SK-N-SH (cell line): Measurements from ENCODE around the gene TBC1D12. TPM values are rescaled to one million over a fixed set of nuclear protein-coding genes. Genes with fewer than 3 reads are reported as not detected.
A peak's percentile ranks its signal among the peaks of the same experiment; 100 is the strongest.

Experiments
- CTCF ChIA-PET: fragments of 300-600, 350-600 bp; formaldehyde crosslinking; extraction: SDS; loops from one replicate; lab custom pipeline; 2021; lab: Yijun Ruan, JAX
- POLR2A ChIA-PET: fragments of 350-600 bp; sonication (Branson Sonifier 250); formaldehyde crosslinking; extraction: SDS; loops from one replicate; lab custom pipeline; 2020; ENCODE audit warnings: antibody characterized with exemption, inconsistent platforms; lab: Yijun Ruan, JAX
- DNase-seq: peaks from one replicate; pipeline ENCODE4 v3.0.0; 2012
- H2AFZ ChIP-seq: fragments of 200-600 bp; sonication (generic); 2 replicates; pipeline ENCODE4 v1.8.1; 2016; ENCODE audit warnings: antibody characterized with exemption, mild to moderate bottlenecking, low read depth
- H3F3A ChIP-seq: fragments of 200-600 bp; sonication (generic); replicated peaks from 2 replicates; pipeline ENCODE3; 2016; ENCODE audit warnings: antibody characterized with exemption, mild to moderate bottlenecking; ENCODE audit not compliant: insufficient read depth
- H3K27ac ChIP-seq, 2 experiments: fragments of 200-500 bp in 1 of 2; fragments of 200-600 bp in 1 of 2; sonication (Bioruptor generic) in 1 of 2; sonication (generic), shearing (Covaris generic) in 1 of 2; 2 replicates each; pipeline versions ENCODE4 v1.5.1 to v1.6.1; 2014 to 2016; ENCODE audit warnings: low read depth in 2 of 2, inconsistent platforms in 1 of 2, low read length in 1 of 2, mild to moderate bottlenecking in 1 of 2, mixed read lengths in 1 of 2
- H3K27me3 ChIP-seq: fragments of 200-600 bp; sonication (generic), shearing (Covaris generic); 2 replicates; pipeline ENCODE4 v1.6.1; 2016; ENCODE audit warnings: mixed run types; ENCODE audit not compliant: insufficient read depth
- H3K36me3 ChIP-seq, 2 experiments: fragments of 200-500 bp in 1 of 2; fragments of 200-600 bp in 1 of 2; sonication (Bioruptor generic) in 1 of 2; sonication (generic) in 1 of 2; replicated peaks in 1 of 2; 2 replicates each; pipeline versions ENCODE3 to v1.5.1; 2014 to 2016; ENCODE audit warnings: low read length in 1 of 2, mild to moderate bottlenecking in 1 of 2; ENCODE audit not compliant: insufficient read depth in 2 of 2, control insufficient read depth in 1 of 2
- H3K4me1 ChIP-seq, 2 experiments: fragments of 200-500 bp in 1 of 2; fragments of 200-600 bp in 1 of 2; sonication (Bioruptor generic) in 1 of 2; sonication (generic), shearing (Covaris generic) in 1 of 2; 2 replicates each; pipeline versions ENCODE4 v1.5.1 to v1.6.1; 2014 to 2016; ENCODE audit warnings: low read depth in 1 of 2, low read length in 1 of 2, mixed run types in 1 of 2; ENCODE audit not compliant: insufficient read depth in 2 of 2, control insufficient read depth in 1 of 2
- H3K4me2 ChIP-seq: fragments of 200-600 bp; sonication (generic), shearing (Covaris generic); 2 replicates; pipeline ENCODE4 v1.6.1; 2017; ENCODE audit warnings: mixed run types
- H3K4me3 ChIP-seq, 2 experiments: fragments of 200-500 bp in 1 of 2; fragments of 200-600 bp in 1 of 2; sonication (Bioruptor generic) in 1 of 2; sonication (generic), shearing (Covaris generic) in 1 of 2; 2 replicates each; pipeline versions ENCODE4 v1.5.1 to v1.8.1; 2014 to 2016; ENCODE audit warnings: low read depth in 2 of 2, inconsistent platforms in 1 of 2, low read length in 1 of 2, mild to moderate bottlenecking in 1 of 2, mixed read lengths in 1 of 2, moderate library complexity in 1 of 2
- H3K79me2 ChIP-seq: fragments of 200-600 bp; sonication (generic); 2 replicates; pipeline ENCODE4 v1.8.1; 2017; ENCODE audit warnings: mild to moderate bottlenecking; ENCODE audit not compliant: insufficient read depth
- H3K9ac ChIP-seq: fragments of 200-600 bp; sonication (generic); 2 replicates; pipeline ENCODE4 v1.6.1; 2017; ENCODE audit warnings: mixed run types
- H3K9me2 ChIP-seq: fragments of 200-600 bp; sonication (generic); 2 replicates; pipeline ENCODE4 v1.6.1; 2017; ENCODE audit warnings: mixed run types
- H3K9me3 ChIP-seq: fragments of 200-600 bp; sonication (generic); 2 replicates; pipeline ENCODE4 v1.6.1; 2017; ENCODE audit warnings: mixed run types, mild to moderate bottlenecking, moderate library complexity
- H4K20me1 ChIP-seq: fragments of 200-600 bp; sonication (generic); 2 replicates; pipeline ENCODE4 v1.6.1; 2017; ENCODE audit warnings: mild to moderate bottlenecking, mixed run types; ENCODE audit not compliant: insufficient read depth
- CHD2 ChIP-seq: fragments of 150-350 bp; IDR thresholded peaks from 2 replicates; pipeline ENCODE4 v1.6.1; 2018; ENCODE audit warnings: low read length; ENCODE audit not compliant: partially characterized antibody
- ELF1 ChIP-seq: IDR thresholded peaks from 2 replicates; pipeline ENCODE4 v1.4.0; 2012
- FOXM1 ChIP-seq: IDR thresholded peaks from 2 replicates; pipeline ENCODE4 v1.4.0; 2012; ENCODE audit warnings: low read depth, mild to moderate bottlenecking
- GATA2 ChIP-seq: sonication (generic); formaldehyde crosslinking; IDR thresholded peaks from 2 replicates; pipeline ENCODE4 v1.5.0; 2020; ENCODE audit warnings: mild to moderate bottlenecking, missing genetic modification reagents
- JUND ChIP-seq: IDR thresholded peaks from 2 replicates; pipeline ENCODE4 v1.4.0; 2012
- MEF2A ChIP-seq: IDR thresholded peaks from 2 replicates; pipeline ENCODE4 v1.4.0; 2012; ENCODE audit warnings: low read depth, borderline replicate concordance
- NFIC ChIP-seq: IDR thresholded peaks from 2 replicates; pipeline ENCODE4 v1.4.0; 2012; ENCODE audit warnings: borderline replicate concordance
- RAD21 ChIP-seq: IDR thresholded peaks from 2 replicates; pipeline ENCODE4 v1.6.1; 2012; ENCODE audit warnings: mild to moderate bottlenecking, low read length
- RCOR1 ChIP-seq: fragments of 150-350 bp; IDR thresholded peaks from 2 replicates; pipeline ENCODE4 v1.6.1; 2017; ENCODE audit warnings: antibody characterized with exemption, low read length
- REST ChIP-seq: IDR thresholded peaks from 2 replicates; pipeline ENCODE4 v1.6.1; 2012; ENCODE audit warnings: mild to moderate bottlenecking, low read depth, low read length, moderate library complexity
- RXRA ChIP-seq: IDR thresholded peaks from 2 replicates; pipeline ENCODE4 v1.4.0; 2012; ENCODE audit warnings: low read depth, mild to moderate bottlenecking, borderline replicate concordance
- TAF1 ChIP-seq: IDR thresholded peaks from 2 replicates; pipeline ENCODE4 v1.6.1; 2012; ENCODE audit warnings: low read depth, mild to moderate bottlenecking, low read length, moderate library complexity, borderline replicate concordance
- TEAD4 ChIP-seq: IDR thresholded peaks from 2 replicates; pipeline ENCODE4 v1.4.0; 2012; ENCODE audit warnings: mild to moderate bottlenecking, borderline replicate concordance; ENCODE audit not compliant: insufficient read depth
- USF1 ChIP-seq: IDR thresholded peaks from 2 replicates; pipeline ENCODE4 v1.4.0; 2012; ENCODE audit warnings: low read depth, borderline replicate concordance
- USF2 ChIP-seq: fragments of 150-350 bp; IDR thresholded peaks from 2 replicates; pipeline ENCODE4 v1.6.1; 2017; ENCODE audit warnings: antibody characterized with exemption, low read length, low read depth, borderline replicate concordance
- WGBS: methylation state at CpG from one replicate; pipeline ENCODE4 v1.1.6; 2017; ENCODE audit warnings: low lambda C conversion rate; 5-methylcytosine and 5-hydroxymethylcytosine counted together
- polyA plus RNA-seq, 3 experiments: library from polyadenylated mRNA; depleted of rRNA; stranded (reverse); fragments of >200 nt; gene quantifications; 2 replicates each; pipeline ENCODE4 v1.2.3, GENCODE V29; 2012

TBC1D12 gene
- polyA plus RNA-seq, 1 of the 3 experiments (the other 2 are of a cell fraction), result 1.8 TPM

- peaks cover 43% of the 10 kb centered on the region for H3K79me2 ChIP-seq
- H3K27ac ChIP-seq, result peak overlapping the region in 1 of 2 experiments; percentile 81; a peak in 1 of 4 replicates
- TF ChIP-seq TEAD4, result no peak
- TF ChIP-seq RXRA, result no peak
- TF ChIP-seq NFIC, result no peak
- no peak for TF ChIP-seq MEF2A
- TF ChIP-seq JUND, result no peak
- TF ChIP-seq TAF1, result no peak
- no peak for TF ChIP-seq GATA2 (CRISPR knock-in tag)
- TF ChIP-seq ELF1, result no peak
- no peak for TF ChIP-seq RCOR1
- no peak for TF ChIP-seq RAD21
- TF ChIP-seq REST, result no peak
- no peak for TF ChIP-seq FOXM1
- TF ChIP-seq USF1, result no peak
- no peak for TF ChIP-seq CHD2
- TF ChIP-seq USF2, result no peak
- no peaks in the 10 kb centered on the region for H3K9me2 ChIP-seq
- H3K36me3 ChIP-seq, result peaks cover 51 to 53% of the 10 kb centered on the region in 2 experiments
- no peak overlapping the region for H3K4me3 ChIP-seq
- ChIA-PET POLR2A (no interaction called here), CTCF (interaction anchor here (1.1 to 5.4 kb wide), 2 partner anchors 37 to 440 kb away, joined by 3 to 25 read pairs; no protein-coding TSS in a partner anchor)
- H3K4me2 ChIP-seq, result 0 out of 2 replicates have a peak overlapping the region, but pooled peaks have one; percentile 76
- WGBS, result 100% methylated on average over 3 of the region's 3 CpGs
- no peaks in the 10 kb centered on the region for H3K9me3 ChIP-seq
- H3K9ac ChIP-seq, result no peak overlapping the region
- no peak for DNase-seq
- no peak overlapping the region for H2AFZ ChIP-seq
- peaks cover 7 to 8% of the 10 kb centered on the region in 2 experiments; a peak in 3 of 4 replicates for H3K4me1 ChIP-seq
- H3F3A ChIP-seq, result peaks cover 22% of the 10 kb centered on the region
- H4K20me1 ChIP-seq, result no peaks in the 10 kb centered on the region
- no peaks in the 10 kb centered on the region for H3K27me3 ChIP-seq
Measured at GRCh38 chr10:94357193-94357592, 45.1 kb upstream of the TBC1D12 start.
